Stimulated activated CD4-positive, alpha-beta T cell treated with anti-CD3 and anti-CD28 coated beads, Interleukin-4, amount 100 ng/mL, for 24 hours (primary cell): ENCODE measurements around the gene GPAT2.
"Not testable (repeated sequence)": the region's sequence is repeated elsewhere in the genome, so short reads cannot be mapped to it uniquely, and the experiment has no call there.

Experiments
- DNase-seq: peaks from one replicate; pipeline ENCODE4 v3.0.0-alpha.2; 2020

Gene GPAT2

DNA sequence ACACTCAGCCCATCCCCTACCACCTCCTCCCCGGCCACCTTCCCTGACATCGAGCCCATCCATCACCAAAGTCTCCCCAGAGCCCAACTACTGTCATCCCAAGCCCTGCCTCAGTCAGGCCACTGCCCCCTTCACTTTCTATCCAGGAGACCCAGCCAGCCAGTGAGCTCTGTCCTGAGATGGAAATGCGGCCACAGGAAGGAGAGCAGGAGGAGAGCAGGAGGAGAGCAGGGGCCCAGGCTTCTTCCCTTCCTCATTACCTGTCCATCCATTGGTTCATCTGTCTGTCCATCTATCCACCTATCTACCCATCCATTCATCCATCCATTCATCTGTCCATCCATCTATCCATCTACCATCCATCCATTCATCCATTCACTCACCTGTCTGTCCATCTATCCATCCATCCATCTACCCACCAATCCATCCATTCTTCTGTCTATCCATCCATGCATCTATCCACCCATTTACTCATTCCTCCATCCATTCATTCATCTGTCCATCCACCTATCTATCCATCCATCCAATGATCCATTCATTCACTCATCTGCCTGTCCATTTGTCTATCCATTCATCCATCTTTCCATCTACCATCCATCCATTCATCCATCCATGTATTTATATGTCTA is 29.4 kb upstream of the GPAT2 start:
- DNase-seq = not testable (repeated sequence)

DNA sequence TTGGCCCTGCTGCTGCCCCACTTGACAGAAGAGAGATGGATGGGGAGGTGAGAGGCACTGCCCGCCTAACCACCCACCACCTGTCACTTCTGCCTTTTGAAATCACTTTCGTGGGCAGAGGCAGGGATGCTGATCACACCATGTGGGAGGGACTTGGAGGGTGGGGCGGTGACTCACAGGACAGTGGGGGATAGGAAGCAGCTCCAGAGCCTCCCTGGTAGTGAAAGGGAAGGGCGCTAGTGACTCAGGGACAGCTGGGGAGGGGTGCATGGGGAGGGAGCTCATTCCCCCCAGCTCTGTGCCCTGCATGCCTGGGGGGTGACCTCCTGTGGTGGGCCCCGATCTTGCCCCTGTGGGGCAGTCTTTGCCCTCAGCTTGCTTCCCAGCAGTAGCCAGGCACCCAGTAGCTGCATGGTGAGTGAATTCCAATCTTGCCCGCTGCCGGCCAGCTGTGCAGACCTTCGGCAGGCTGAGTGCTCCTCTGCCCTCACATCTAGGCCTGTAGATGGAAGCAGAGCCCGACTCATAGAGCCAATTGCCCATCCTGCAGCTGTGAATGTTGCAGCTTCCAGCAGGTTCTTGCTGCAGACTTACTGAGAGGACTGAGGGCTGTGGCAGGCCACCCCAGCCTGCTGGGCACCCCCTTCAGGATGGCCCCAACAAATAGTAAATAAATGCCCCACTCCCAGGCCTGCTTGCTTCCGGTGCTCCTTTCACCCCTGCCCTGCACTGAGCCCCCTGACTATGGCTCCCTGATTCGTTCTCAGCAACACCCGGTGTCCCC is 28.6 kb upstream of the GPAT2 start:
- peak; percentile 9 for DNase-seq

DNA sequence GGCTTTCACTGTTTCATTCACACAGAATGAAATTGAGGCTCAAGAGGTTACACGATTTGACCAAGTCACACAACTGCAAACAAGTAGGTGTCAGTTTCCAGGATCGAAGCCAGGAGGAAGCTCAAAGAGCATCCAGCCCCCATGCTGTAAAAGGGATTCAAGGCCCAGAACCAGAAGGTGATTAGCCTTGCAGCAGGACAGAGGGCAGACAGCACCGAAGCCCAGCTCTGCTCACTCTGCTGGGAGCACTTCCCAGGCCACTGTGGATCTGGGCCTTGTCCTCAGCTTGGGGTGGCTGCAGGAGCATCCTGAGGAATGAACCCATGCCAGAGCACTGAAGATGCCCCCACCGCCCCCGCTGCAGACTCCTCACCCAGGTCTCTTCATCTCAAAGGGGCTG is 27.8 kb upstream of the GPAT2 start:
- DNase-seq = not testable (repeated sequence)

DNA sequence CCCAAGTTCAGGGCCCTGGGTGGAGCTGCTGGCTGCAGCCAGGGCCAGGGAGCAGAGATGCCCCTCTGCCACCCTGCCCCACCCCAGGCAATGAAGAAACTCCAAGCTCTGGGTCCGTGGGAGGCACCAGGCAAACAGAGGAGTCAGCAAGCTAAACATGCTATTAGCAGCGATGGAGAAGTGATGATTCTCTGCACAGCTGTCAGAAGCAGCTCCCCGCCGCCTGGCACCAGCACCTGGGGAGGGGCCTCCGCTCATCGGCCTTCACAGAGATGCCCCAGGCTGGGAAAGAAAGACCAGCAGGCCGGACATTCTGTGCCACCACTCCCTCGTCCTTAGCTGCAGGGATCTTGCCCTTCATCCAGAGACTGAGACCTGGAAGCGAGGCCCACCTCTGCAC is 27.2 kb upstream of the GPAT2 start:
- not testable (repeated sequence) for DNase-seq

DNA sequence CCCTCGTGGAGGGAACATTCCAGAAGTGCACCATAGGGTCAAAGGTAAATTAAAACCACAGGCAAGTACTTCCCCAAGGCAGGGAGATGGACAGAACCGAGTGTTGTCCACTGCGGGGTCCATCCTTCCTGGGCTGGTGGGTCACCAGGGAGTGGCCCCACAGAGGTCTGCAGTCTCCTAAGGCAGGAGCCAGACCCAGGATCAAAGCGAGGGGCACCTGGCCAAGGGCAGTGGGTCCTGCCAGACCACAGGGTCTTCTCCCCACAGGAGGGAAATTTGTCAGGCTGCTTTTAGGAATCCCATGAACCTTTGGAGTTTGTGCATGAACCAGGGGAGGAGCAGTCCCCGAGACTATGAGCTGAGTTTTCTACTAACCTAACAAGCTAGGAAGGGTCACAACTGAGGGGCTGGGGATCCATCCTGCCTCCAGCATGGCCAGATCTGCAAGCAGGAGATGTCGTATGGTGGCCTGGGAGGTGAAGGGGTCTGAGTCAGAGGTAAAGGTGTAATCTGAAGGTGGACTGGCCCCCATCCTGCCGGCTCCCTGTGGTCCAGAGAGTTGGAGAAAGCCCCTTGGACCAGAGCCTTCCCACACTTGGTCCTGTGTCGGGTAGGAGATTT is 26.6 kb upstream of the GPAT2 start:
- not testable (repeated sequence) for DNase-seq

DNA sequence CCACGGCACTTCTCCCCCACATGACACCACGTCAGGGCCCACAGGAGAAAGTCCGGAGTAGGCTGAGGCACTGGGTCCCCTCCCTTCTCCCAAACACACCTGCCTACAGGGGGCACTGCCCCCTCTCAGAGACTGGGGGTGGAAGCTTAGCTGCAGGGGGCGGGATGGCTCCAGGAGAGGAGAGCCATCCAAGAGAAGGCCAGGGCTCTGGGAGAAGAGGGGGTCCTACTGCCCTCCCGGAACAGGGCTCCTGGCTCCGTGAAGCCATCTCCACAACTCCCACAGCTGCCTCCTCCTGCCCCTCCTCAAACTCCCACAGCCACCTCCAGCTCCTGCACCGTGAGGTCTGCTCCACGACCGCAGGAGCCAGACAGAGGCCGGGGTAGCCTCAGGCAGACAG is 25.6 kb upstream of the GPAT2 start:
- DNase-seq = not testable (repeated sequence)

DNA sequence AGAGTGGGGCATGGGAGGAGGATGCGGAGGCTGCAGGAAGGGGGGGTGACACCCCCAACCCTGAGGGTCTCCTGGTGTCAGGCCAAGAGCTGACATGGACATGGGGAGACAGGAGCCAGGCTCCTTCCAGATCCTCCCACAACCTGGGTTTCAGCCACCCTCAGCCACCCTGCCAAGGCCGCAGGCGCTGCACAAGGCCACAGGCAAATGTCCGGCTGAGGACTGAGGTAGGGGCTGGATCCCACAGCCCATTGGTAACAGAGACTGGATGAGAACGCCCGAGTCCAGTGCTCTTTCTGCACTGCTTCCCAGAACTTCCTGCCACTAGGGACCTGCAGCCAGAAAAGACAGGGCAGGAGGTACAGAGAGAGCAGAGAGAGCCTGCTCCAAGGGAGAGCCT is 24.7 kb upstream of the GPAT2 start:
- DNase-seq = not testable (repeated sequence)

DNA sequence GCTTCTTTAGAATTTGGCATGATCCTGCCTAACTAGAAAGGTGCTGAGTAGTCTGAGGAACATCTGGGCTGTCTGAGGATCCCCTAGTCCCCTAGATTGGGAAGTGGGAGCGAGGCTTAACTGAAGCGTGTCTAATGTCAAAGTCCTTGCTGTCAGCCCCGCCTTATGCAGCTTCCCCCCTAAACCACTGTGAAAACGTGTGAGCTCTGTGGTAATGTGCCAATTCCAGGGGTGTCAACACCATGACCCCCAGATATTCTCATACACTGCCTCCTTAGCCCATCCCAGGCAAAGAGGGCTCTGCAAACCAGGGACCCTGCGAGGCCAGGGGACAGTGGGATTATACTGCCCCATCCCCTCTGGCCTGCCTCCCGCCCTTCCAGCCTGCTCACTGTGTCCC is 21.1 kb upstream of the GPAT2 start:
- not testable (repeated sequence) for DNase-seq

DNA sequence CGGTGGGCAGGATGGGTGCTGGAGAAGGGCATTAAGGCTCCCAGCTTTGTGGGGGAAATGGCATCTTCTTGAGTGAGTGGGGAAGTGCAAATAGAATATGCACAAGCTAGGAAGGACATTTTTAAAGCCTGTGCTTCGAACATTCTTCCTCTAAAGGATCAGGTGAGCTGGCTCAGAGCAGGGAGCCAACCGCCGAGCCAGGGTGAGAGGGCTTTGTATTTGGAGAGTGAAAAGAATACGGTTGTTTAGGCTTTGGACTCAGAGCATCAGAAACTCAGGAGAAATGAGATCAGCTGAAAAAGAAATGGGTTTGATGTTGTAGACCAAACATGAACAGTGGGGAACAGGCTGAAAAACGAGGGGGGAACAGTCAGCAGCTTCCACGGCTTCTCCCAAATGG is 19.8 kb upstream of the GPAT2 start:
- DNase-seq = not testable (repeated sequence)

DNA sequence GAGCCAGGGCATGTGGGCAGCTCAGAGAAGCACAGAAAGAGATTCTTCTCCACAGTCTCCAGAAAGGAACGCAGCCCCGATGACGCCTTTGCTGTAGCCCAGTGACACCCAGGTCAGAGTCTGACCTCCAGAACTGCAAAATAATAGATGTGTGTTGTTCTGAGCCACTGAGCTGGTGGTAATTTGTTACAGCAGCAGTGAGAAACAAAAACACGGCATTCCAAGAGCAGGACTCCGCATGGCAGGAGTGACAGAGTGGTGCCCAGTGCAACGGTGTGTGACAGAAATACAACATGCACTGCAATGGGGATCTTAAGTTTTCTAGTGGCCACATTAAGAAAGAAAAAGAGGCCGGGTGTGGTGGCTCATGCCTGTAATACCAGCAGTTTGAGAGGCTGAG is 18.7 kb upstream of the GPAT2 start:
- DNase-seq = not testable (repeated sequence)

DNA sequence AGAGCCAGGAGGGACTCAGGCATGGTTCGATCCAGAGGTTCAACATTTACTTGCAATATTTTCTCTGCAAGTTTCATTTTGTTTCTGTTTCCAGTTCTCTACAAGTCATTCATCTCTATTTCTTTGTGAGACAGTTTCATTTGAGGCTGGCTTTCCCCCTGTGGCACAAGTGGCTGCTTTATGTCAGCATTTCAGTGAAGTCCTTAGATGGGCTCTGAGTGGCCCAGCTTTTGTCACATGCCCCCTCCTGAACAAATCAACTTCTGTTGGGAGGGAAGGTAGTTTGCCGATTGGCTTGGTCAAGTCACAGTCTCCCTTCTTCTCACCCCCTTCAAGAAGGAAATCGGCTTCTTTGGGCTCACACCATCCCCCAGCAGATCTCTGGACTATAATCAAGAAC is 17.9 kb upstream of the GPAT2 start:
- DNase-seq = not testable (repeated sequence)

DNA sequence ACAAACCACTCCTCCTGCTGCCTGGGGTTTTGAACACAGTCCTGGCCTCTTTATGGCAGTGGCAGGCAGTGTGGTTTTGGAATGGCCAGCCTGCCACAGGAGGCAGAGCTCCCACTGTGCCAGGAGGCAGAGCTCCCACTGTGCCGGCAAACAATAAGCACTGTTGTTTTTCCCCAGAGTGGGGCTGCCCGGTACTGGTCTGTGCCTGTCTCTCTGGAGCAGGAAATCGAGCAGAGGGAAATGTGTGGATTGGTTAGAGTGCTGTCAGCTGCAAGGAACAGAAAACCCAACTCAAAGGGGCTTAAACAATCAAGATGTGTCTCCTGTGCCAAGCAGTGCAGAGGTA is 15.2 kb upstream of the GPAT2 start:
- DNase-seq = not testable (repeated sequence)

DNA sequence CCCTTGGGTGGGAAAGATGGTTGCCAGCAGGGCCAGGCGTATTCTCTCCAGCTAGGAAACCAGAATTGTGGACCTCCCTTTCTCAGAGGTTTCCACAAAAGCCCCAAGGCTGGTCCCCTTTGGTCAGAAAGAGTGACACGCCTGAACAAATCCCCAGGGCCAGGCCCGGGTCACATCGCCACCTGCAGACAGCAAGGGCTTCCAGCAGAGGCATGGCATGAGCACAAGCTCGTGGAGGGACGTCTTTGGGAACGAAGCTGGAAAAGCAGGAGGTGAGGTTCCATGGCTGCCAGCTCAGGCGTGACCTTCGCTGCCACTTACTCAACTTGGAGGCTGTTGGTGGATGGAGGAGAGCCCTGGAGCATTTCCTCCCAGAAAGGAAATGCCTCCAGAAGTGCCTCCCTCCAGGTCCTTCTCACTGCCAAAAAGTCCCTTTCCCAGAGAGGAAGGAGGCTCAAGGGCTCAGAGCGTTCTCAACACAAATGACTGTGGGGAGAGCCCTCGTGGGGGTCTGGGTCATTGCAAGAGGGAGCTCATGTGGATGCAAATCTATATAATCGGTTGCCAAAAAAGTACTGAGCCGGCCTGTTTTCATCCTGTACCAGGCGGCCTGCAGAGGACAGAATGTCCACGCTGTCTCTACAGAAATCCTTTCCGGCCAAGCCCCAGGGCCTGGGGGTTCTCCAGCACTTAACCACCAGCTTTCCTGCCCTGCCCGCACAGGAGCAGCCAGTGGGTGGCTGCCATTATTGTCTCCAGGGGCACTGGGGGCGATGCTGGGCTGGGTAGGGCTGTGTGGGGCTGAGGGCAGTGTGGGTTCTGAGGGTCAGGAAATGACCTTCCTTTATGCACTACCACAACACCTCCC is 14.6 kb upstream of the GPAT2 start:
- DNase-seq = not testable (repeated sequence)

DNA sequence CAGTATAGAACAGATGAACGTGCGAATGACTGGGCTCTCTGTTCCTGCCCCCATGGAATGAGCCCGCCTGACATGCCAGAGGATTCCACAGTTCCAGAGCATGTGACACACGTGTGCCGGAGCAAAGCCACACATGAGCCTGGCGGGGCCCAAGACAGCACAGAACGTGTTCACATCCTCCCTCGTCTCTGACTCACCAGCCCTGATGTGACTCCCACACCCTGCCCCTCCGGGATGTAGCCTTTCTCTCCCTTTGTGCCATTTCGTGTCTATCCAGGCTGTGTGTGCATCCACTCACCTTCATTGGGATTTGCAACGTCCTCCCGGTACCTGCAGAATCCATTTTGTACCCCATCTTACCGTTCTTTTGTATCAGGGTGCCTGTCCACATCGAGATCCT is 838 bp upstream of the GPAT2 start:
- DNase-seq = not testable (repeated sequence)

DNA sequence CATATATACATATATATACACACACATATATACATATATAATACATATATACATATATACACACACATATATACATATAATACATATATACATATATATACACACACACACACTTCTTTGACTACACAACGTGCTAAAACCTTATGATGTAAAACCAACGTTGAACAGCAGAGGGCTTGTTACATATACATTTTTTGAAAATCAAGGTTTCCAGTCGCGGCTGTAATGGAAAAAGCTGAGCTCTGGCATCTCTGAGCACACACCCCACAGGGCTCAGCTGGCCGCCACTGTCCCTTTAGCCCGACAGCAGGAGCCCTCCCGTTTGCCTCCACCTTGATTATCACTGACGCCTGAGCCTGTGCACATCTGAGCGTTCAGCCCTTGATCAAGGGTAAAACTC is 719 bp downstream of the GPAT2 start:
- not testable (repeated sequence) for DNase-seq

DNA sequence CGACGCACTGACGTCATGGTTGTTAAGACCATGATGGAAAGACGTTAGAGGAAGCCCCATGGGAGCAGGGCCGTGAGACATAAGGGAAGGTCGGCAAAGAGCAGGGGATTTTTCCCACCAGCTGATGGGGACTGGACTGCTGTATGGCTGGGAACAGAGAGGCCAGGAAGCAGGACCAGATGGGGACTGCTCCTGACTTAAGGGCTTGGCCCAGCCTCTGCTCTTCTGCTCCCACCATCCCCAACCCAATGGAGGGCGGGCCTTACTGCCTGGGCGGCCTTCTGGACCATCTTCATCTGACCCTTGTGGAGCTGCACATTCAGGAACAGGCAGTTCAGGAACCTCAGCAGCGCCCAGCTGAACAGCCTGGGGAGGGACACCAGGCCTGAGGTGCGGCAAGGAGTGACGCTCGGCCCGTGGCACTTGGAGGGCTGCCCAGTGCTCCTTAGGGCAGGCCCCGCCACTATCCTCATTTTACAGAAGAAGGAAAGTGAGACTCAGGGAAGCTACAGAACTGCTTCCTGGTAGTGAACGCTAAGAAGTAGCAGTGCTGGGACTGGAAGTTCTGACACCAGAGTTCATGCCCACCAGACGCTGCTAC is 6.9 kb downstream of the GPAT2 start:
- DNase-seq = not testable (repeated sequence)

DNA sequence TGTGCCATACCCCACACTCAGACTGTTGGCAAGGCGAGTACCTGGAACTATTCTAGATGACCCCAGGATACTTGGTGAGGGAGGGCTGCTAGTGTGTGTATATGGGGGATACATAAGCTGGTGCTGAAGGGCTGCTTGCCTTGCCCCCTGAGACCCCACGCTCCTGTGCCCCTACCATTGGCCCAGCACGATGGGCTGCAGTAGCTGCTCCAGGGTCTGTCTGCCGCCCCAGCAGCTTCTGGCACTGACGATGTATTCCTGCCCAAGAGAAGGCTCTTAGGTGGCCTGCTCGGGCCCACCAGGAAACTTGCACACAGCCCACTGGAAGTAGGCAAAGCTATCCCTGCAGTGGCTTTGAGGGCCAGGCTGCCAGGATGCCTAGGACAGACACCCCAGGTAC is 9.0 kb downstream of the GPAT2 start:
- not testable (repeated sequence) for DNase-seq

DNA sequence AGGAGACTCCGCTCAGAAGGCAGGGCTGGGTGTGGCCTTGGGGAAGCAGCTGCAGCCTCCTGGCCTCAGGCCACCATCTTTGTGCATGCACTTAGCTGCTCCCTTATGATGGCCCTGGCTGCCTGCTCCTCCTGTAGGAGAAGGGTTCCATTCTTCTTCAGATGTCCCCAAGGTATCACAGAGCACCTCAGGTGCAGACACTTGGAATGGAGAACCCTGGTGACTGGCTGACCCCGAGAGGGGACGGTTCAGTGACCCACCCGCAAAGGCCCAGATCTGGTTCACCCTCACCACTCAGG is 9.6 kb downstream of the GPAT2 start:
- DNase-seq = no peak

DNA sequence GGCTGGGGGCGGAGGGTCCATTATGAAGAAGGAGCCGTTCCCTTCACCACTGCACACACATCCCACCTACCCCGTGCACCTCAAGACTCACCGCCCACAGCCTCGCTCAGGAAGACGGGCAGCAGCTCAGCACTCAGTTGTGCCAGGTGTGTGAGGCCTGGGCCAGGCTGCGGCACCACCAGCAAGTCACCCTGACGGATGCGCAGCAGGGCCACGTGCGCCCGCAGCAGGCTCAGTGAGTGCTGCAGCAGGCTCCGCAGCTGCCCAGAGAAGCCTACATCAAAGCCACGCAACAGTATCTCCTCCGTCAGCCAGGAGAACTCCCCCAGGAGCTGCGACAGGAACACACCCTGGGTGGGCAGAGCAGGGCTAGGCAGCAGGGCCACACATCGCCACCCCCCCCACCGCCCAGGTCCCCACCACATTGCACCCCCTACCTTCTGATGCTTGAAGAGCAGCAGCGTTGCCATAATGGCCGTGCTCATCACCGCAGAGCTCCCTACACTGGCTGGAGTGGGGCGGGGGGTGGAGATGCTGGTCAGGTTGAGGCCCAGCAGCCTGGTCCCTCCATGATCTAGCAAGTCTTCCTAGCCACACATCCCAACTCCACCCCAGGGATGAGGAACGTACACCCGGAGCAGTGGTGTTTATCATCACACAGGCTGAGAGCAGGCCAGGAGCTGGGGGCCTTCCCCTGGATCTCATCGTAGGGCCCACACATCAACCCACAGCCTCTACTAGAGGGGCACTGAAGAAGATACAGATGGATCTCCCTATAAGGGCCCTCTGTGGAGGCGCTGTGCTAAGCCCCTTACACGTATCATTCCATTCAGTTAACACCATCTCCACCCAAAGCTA is 10.2 kb downstream of the GPAT2 start:
- DNase-seq = no peak

DNA sequence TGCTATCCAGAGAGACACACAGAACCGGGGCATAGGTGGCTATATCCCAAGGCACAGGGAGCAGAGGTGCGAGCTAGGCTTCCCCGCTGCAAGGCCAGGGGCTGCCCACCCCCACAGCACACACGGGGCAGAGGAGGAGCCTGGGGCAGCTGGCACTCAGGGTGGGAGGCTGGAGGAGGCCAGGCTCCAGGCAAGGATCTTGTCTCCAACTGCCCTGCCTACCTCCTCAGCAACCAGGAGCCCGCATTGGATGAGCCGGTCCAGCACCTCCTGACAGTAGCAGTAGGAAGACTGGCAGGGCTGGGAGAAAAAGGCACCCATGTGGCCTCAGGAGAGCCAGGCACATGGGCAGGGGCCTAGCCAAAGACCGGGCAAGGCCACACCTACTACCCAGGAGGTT is 11.0 kb downstream of the GPAT2 start:
- DNase-seq = not testable (repeated sequence)

DNA sequence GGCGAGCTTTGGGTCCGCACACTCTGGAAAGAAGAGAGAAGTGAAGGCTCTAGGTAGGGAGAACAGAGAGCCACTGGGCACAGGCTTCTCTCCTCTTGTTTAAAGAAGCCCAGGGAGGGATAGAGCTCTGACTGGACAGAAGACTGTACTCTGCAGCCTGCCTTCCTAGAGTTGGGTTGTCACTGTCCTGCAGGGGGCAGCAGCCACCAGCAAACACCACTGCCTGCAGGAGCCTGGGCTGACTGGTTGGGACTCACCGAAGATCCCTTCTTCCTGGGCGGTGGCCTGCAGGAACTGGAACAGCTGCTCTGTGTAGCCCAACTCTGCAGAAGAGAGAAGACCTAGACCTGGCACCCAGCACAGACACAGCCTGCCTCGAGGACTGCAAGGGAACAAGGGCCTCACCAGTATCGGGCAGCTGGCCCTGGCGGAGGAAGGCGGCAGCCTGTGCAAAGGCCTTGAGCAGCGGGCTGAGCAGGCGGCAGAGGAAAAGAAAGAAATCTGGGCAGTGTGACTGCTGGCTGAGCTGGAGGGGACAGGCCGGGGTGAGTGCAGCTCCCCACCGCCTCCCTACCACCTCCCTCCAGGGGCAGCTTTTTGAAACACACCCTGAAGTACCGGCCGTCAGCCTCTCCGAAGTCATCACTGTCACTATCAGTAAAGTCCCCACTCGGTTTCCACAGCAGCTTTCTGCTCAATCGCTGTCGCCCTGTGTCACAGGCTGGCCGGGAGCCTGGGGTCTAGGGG is 11.8 kb downstream of the GPAT2 start:
- DNase-seq = peak; percentile 75
